Heart right ventricle (tissue), 16 donors: ENCODE data around the gene KCNQ1. TPM values are rescaled to one million over a fixed set of nuclear protein-coding genes. Genes with fewer than 3 reads are reported as not detected.

ENCODE experiments used
- ATAC-seq, 8 donors: fragments of 200-7000 bp; cut with Tn5 transposase; one replicate each; pipeline ENCODE4 v1.9.1; 2020; ENCODE audit warnings: mild to moderate bottlenecking in 8 of 8, moderate library complexity in 8 of 8, moderate number of reproducible peaks in 1 of 8
- DNase-seq, 2 donors: peaks; one replicate each; pipeline ENCODE4 v3.0.0-alpha.2; 2020
- H3K27ac ChIP-seq, 10 donors: fragments of 200-600 bp; sonication (generic) in 2 of 10; one replicate each; pipeline versions ENCODE4 v1.5.0 to v1.8.0; 2020 to 2022; ENCODE audit warnings: mild to moderate bottlenecking in 3 of 10
- H3K27me3 ChIP-seq, 7 donors: fragments of 200-600 bp; one replicate each; pipeline ENCODE4 v1.8.0; 2021 to 2022; ENCODE audit warnings: mild to moderate bottlenecking in 2 of 7
- H3K36me3 ChIP-seq, 9 donors: fragments of 200-600 bp; sonication (generic) in 1 of 9; one replicate each; pipeline versions ENCODE4 v1.5.0 to v1.8.0; 2020 to 2022; ENCODE audit warnings: mild to moderate bottlenecking in 2 of 9
- H3K4me1 ChIP-seq, 9 donors: fragments of 200-600 bp; sonication (generic) in 1 of 9; one replicate each; pipeline versions ENCODE4 v1.5.0 to v1.8.0; 2020 to 2022; ENCODE audit warnings: mild to moderate bottlenecking in 4 of 9
- H3K4me3 ChIP-seq, 10 donors: fragments of 200-600 bp; sonication (generic) in 2 of 10; one replicate each; pipeline versions ENCODE4 v1.5.0 to v1.8.0; 2020 to 2022; ENCODE audit warnings: mild to moderate bottlenecking in 7 of 10, moderate library complexity in 2 of 10
- H3K9me3 ChIP-seq, 11 donors: fragments of 200-600 bp in 10 of 11; sonication (generic) in 2 of 11; one replicate each; pipeline versions ENCODE4 v1.5.0 to v1.8.0; 2013 to 2022; ENCODE audit warnings: mild to moderate bottlenecking in 2 of 11, control low read depth in 1 of 11, moderate library complexity in 1 of 11
- CTCF ChIP-seq, 9 donors: fragments of 200-600 bp; sonication (generic) in 2 of 9; IDR thresholded peaks; one replicate each; pipeline versions ENCODE4 v1.5.0 to v1.8.0; 2021 to 2022; ENCODE audit warnings: antibody characterized with exemption in 9 of 9, mild to moderate bottlenecking in 5 of 9, moderate library complexity in 1 of 9
- WGBS, 2 donors: extraction: QIAGEN DNeasy Blood & Tissue Kit; methylation state at CpG; one replicate each; pipeline ENCODE4 v1.1.7; 2013; ENCODE audit warnings: inconsistent platforms in 1 of 2; 5-methylcytosine and 5-hydroxymethylcytosine counted together
- intact Hi-C, 10 donors: fragments of 100-400 bp; cut with DNase I; formaldehyde crosslinking; loops; one replicate each; pipeline versions ENCODE4 v1.11.1 to v1.14.2; 2022
- polyA plus RNA-seq, 2 donors: library from polyadenylated mRNA; stranded (reverse); fragments of 200-250 nt; gene quantifications; one replicate each; pipeline ENCODE4 v1.2.3, GENCODE V29; 2013
- total RNA-seq, 10 donors: library from RNA; stranded (reverse); fragmentation: NEBNext Ultra II Directional in 3 of 10; extraction: Animal tissue kit (Norgen Biotek cat#: 25700) in 3 of 10; gene quantifications; one replicate each; pipeline versions ENCODE4 v1.2.1 to v1.2.4, GENCODE V29; 2021 to 2023
- donor health status: Arrhythmogenic right ventricular cardiomyopathy.
- donor health status: ischemic (EF 13 %, LVEDD 7.1; RV severe dilation, severe dysfunction).
- donor health status: healthy with polysubstance abuse.
- donor health status: DM: no; HTN: yes; CAD: no.
- donor health status: DM: no; HTN: no; CAD: no.
- donor health status: ischemic (EF 25% LVEDD 6.9; RV normal size, moderate dysfunction).
- donor health status: ischemic (EF 25% LVEDD 5.7; RV mildly dilated, moderate dysfunction).
- donor health status: healthy.
- donor health status: DM: yes; HTN: yes; CAD: no.
- donor health status: Ischemic cardiomyopathy.
- donor health status: ischemic (EF 35%, LVEDD 5.7; RV mildly dilated, moderate dysfunction).
- donor health status: nonischemic (EF 11% LVEDD 7.7; RV severe dilation, severe dysfunction).
- donor health status: DM: yes; HTN: yes; CAD: no.
- donor health status: PGD.
- donor health status: ischemic (EF 29% LVEDD 5.4; RV normal size, mild dysfunction).
- donor health status: nonischemic (EF 23%, LVEDD 6.1; RV moderate dilation, normal function).

The KCNQ1 gene
- total and polyA plus RNA-seq, 12 donors = 19.9 to 48.2 (median 33.7) TPM

GRCh38 chr11:2432171-2432621, 12.6 kb upstream of the KCNQ1 start:
- Histone ChIP-seq H3K4me3 (no peak overlapping the region), H3K36me3 (no peaks in the 10 kb centered on the region), H3K4me1 (no peaks in the 10 kb centered on the region), H3K27me3 (peaks cover 0 to 9% (median 3%) of the 10 kb centered on the region in 7 donors), H3K27ac (no peak overlapping the region), H3K9me3 (no peaks in the 10 kb centered on the region)
- WGBS, 2 donors = 72 to 80% methylated on average over 15 of the region's 15 CpGs
- DNase-seq (peak in 1 of 2 donors; percentile 10), ATAC-seq (no peak)
- TF ChIP-seq CTCF (IDR thresholded peaks at IDR 0.05) = no peak
- intact Hi-C loops = loop anchor here in 1 of 10 donors (5.0 kb wide), 1 partner anchor 465 kb away; no protein-coding TSS in a partner anchor

GRCh38 chr11:2432628-2433071, 12.2 kb upstream of the KCNQ1 start:
- ATAC-seq (no peak), DNase-seq (peak in 1 of 2 donors; percentile 5)
- no peaks in the 10 kb centered on the region for H3K4me1 ChIP-seq
- no peak overlapping the region for H3K27ac ChIP-seq
- intact Hi-C loops = loop anchor here in 1 of 10 donors (5.0 kb wide), 1 partner anchor 465 kb away; no protein-coding TSS in a partner anchor
- no peak for TF ChIP-seq CTCF (IDR thresholded peaks at IDR 0.05)
- 90 to 98% methylated on average over 13 of the region's 13 CpGs for WGBS, 2 donors
- peaks cover 0 to 14% (median 3%) of the 10 kb centered on the region in 7 donors for H3K27me3 ChIP-seq
- no peaks in the 10 kb centered on the region for H3K9me3 ChIP-seq
- no peaks in the 10 kb centered on the region for H3K36me3 ChIP-seq
- H3K4me3 ChIP-seq = no peak overlapping the region

GRCh38 chr11:2433106-2433925, 11.5 kb upstream of the KCNQ1 start:
- Histone ChIP-seq H3K27ac (no peak overlapping the region), H3K27me3 (peaks cover 0 to 15% (median 3%) of the 10 kb centered on the region in 7 donors), H3K4me1 (no peaks in the 10 kb centered on the region), H3K36me3 (no peaks in the 10 kb centered on the region), H3K4me3 (no peak overlapping the region), H3K9me3 (no peaks in the 10 kb centered on the region)
- no peak for ATAC-seq
- peak in 1 of 2 donors; percentile 6 for DNase-seq
- TF ChIP-seq CTCF (IDR thresholded peaks at IDR 0.05) = no peak
- 88 to 91% methylated on average over 22 of the region's 22 CpGs for WGBS, 2 donors
- intact Hi-C loops = loop anchor here in 1 of 10 donors (5.0 kb wide), 1 partner anchor 464 kb away; no protein-coding TSS in a partner anchor

- Histone ChIP-seq H3K4me3 (no peak overlapping the region), H3K9me3 (no peaks in the 10 kb centered on the region), H3K36me3 (no peaks in the 10 kb centered on the region), H3K4me1 (no peaks in the 10 kb centered on the region), H3K27ac (no peak overlapping the region), H3K27me3 (peaks cover 0 to 15% (median 3%) of the 10 kb centered on the region in 7 donors)
- no peak for DNase-seq
- WGBS, 2 donors = 93 to 96% methylated on average over 8 of the region's 8 CpGs
- intact Hi-C loops = loop anchor here in 1 of 10 donors (5.0 kb wide), 1 partner anchor 463 kb away; no protein-coding TSS in a partner anchor
- ATAC-seq = no peak
- TF ChIP-seq CTCF (IDR thresholded peaks at IDR 0.05) = no peak
These were observed 10.8 kb upstream of the KCNQ1 start for GRCh38 chr11:2434008-2434407.
